Fibroblast of pulmonary artery (primary cell): ENCODE data around the gene RPH3AL.
"Not testable (repeated sequence)": the region's sequence is repeated elsewhere in the genome, so short reads cannot be mapped to it uniquely, and the experiment has no call there.

ENCODE experiments used
- DNase-seq: peaks from one replicate; pipeline ENCODE4 v3.0.0-alpha.2; 2010; ENCODE audit warnings: low read depth
- H3K4me3 ChIP-seq: replicated peaks from 2 replicates; pipeline ENCODE4 v1.5.1; 2011; ENCODE audit warnings: low read depth, mild to moderate bottlenecking, control low read depth, low read length, moderate library complexity
- CTCF ChIP-seq: IDR thresholded peaks from 2 replicates; pipeline ENCODE4 v1.5.1; 2011; ENCODE audit warnings: mild to moderate bottlenecking, control low read depth, low read length, inconsistent platforms; ENCODE audit errors: missing control alignments

RPH3AL gene

GRCh38 chr17:227078-227945 lies 125.3 kb downstream of the RPH3AL start:
- TF ChIP-seq CTCF = no peak
- no peak overlapping the region for H3K4me3 ChIP-seq
- DNase-seq = no peak

- TF ChIP-seq CTCF = no peak
- H3K4me3 ChIP-seq = no peak overlapping the region
- no peak for DNase-seq
Observed at GRCh38 chr17:226108-227077, 126.2 kb downstream of the RPH3AL start.

- no peak for DNase-seq
- no peak for TF ChIP-seq CTCF
- H3K4me3 ChIP-seq = no peak overlapping the region
Observed at GRCh38 chr17:225551-225950, 127.1 kb downstream of the RPH3AL start.

GRCh38 chr17:224576-224975 lies 128.0 kb downstream of the RPH3AL start:
- H3K4me3 ChIP-seq, DNase-seq: not testable (repeated sequence)

- no peak for DNase-seq
- H3K4me3 ChIP-seq = no peak overlapping the region
- no peak for TF ChIP-seq CTCF
Observed at GRCh38 chr17:223723-224471, 128.7 kb downstream of the RPH3AL start.

- TF ChIP-seq CTCF = no peak
- no peak for DNase-seq
- no peak overlapping the region for H3K4me3 ChIP-seq
Observed at GRCh38 chr17:222172-222571, 130.4 kb downstream of the RPH3AL start.
